Activated T-helper 1 cell treated with anti-CD3 and anti-CD28 coated beads, Interleukin-12 subunit alpha, Interleukin-12 subunit beta, Interleukin-2, Interleukin-4 antibody, amounts not matched to agents 30 ng/mL and 10 ng/mL and 1 ng/mL, durations not matched to agents 14 hours and 24 hours and 36 hours (primary cell): ENCODE measurements around the gene RBFOX1. TPM values are rescaled to one million over a fixed set of nuclear protein-coding genes. Genes with fewer than 3 reads are reported as not detected.

ENCODE experiments used
- DNase-seq: peaks from one replicate; pipeline ENCODE4 v3.0.0; 2021; ENCODE audit warnings: low spot score
- H3K27ac Mint-ChIP-seq: one replicate; pipeline ENCODE4 v1.8.0; 2021; ENCODE audit warnings: mild to moderate bottlenecking, mixed read lengths
- H3K27me3 Mint-ChIP-seq: one replicate; pipeline ENCODE4 v1.8.0; 2022; ENCODE audit warnings: mild to moderate bottlenecking, moderate library complexity, mixed read lengths; ENCODE audit not compliant: insufficient read depth
- H3K36me3 Mint-ChIP-seq: one replicate; pipeline ENCODE4 v1.8.0; 2021; ENCODE audit warnings: low read depth, mixed read lengths
- H3K4me1 Mint-ChIP-seq: one replicate; pipeline ENCODE4 v1.8.0; 2021; ENCODE audit warnings: low read depth, mixed read lengths
- H3K4me3 Mint-ChIP-seq: one replicate; pipeline ENCODE4 v1.8.0; 2021; ENCODE audit warnings: mild to moderate bottlenecking, moderate library complexity, mixed read lengths
- H3K9me3 Mint-ChIP-seq: one replicate; pipeline ENCODE4 v1.8.0; 2021; ENCODE audit warnings: mixed read lengths
- intact Hi-C: fragments of 100-400 bp; cut with micrococcal nuclease; formaldehyde crosslinking; loops from one replicate; pipeline ENCODE4 v1.15.1; 2024
- total RNA-seq: library from RNA; stranded (reverse); gene quantifications from 2 replicates; pipeline ENCODE4 v1.2.3, GENCODE V29; 2022

The RBFOX1 gene
- total RNA-seq, 1 donor from 2014 or later, result not detected

- DNase-seq, result no peak
- intact Hi-C loops, result no loop called here
- Mint-ChIP-seq H3K36me3 (no peaks in the 10 kb centered on the region), H3K4me3 (no peak overlapping the region), H3K9me3 (peaks cover 46% of the 10 kb centered on the region), H3K27me3 (no peaks in the 10 kb centered on the region), H3K27ac (no peak overlapping the region), H3K4me1 (no peaks in the 10 kb centered on the region)
These were observed 422.8 kb downstream of the RBFOX1 start for GRCh38 chr16:7755347-7755882.
